Endothelial cell of umbilical vein (primary cell): ENCODE results near the gene TMC6. TPM values are rescaled to one million over a fixed set of nuclear protein-coding genes. Genes with fewer than 3 reads are reported as not detected.

Experiments used
- BruUV-seq: library from RNA; stranded (reverse); fragments of 400-500 nt; replicated peaks from 2 replicates; lab custom pipeline; 2021; lab: Mats Ljungman, UMichigan
- CTCF ChIA-PET: fragments of 300-600, 350-600 bp; sonication (Branson Sonifier 250); formaldehyde crosslinking; loops from one replicate; lab custom pipeline; 2021; ENCODE audit warnings: antibody characterized with exemption, inconsistent platforms; lab: Charles Lee
- POLR2A ChIA-PET: fragments of 300-600, 350-600 bp; sonication (Branson Sonifier 250); formaldehyde crosslinking; loops from one replicate; lab custom pipeline; 2021; ENCODE audit warnings: antibody characterized with exemption, inconsistent platforms; lab: Charles Lee
- DNase-seq: peaks from one replicate; pipeline ENCODE4 v3.0.0-alpha.2; 2011; ENCODE audit warnings: low read depth, low spot score
- FAIRE-seq: peaks from 2 replicates; lab custom pipeline; 2011; peaks lifted over from hg19 to GRCh38; lab: Jason Lieb, UNC
- H2AFZ ChIP-seq: 2 replicates; pipeline ENCODE4 v1.6.0; 2012; ENCODE audit warnings: low read depth, low read length, control low read depth, inconsistent platforms
- H3K27ac ChIP-seq: 2 replicates; pipeline ENCODE4 v1.5.1; 2011; ENCODE audit warnings: low read depth, mild to moderate bottlenecking, control low read depth, low read length, moderate library complexity; ENCODE audit not compliant: insufficient read depth
- H3K27me3 ChIP-seq, 2 experiments: 2 replicates each; pipeline versions ENCODE4 v1.6.0 to v1.6.1; 2011; ENCODE audit warnings: low read length in 2 of 2, mixed read lengths in 1 of 2; ENCODE audit not compliant: control insufficient read depth in 2 of 2, insufficient read depth in 2 of 2
- H3K36me3 ChIP-seq, 2 experiments: 2 replicates in 1 of 2; 3 replicates in 1 of 2; pipeline ENCODE4 v1.5.1; 2011; ENCODE audit warnings: low read length in 2 of 2, mild to moderate bottlenecking in 1 of 2, moderate library complexity in 1 of 2; ENCODE audit not compliant: control insufficient read depth in 2 of 2, insufficient read depth in 2 of 2; ENCODE audit errors: extremely low read depth in 1 of 2
- H3K4me1 ChIP-seq: 3 replicates; pipeline ENCODE4 v1.5.1; 2011; ENCODE audit warnings: mild to moderate bottlenecking, low read length; ENCODE audit not compliant: control insufficient read depth, insufficient read depth; ENCODE audit errors: extremely low read depth
- H3K4me2 ChIP-seq: 2 replicates; pipeline ENCODE4 v1.6.1; 2011; ENCODE audit warnings: low read length, control low read depth, mixed read lengths; ENCODE audit not compliant: insufficient read depth
- H3K4me3 ChIP-seq, 3 experiments: fragments of 200-600 bp in 1 of 3; sonication (generic), shearing (Covaris generic) in 1 of 3; replicated peaks in 1 of 3; 2 replicates each; pipeline ENCODE4 v1.5.1; 2011 to 2016; ENCODE audit warnings: control low read depth in 3 of 3, low read length in 3 of 3, mild to moderate bottlenecking in 2 of 3, inconsistent platforms in 1 of 3, low read depth in 1 of 3, moderate library complexity in 1 of 3; ENCODE audit not compliant: insufficient read depth in 1 of 3
- H3K79me2 ChIP-seq: 2 replicates; pipeline ENCODE4 v1.6.0; 2012; ENCODE audit warnings: low read length, inconsistent platforms; ENCODE audit not compliant: control insufficient read depth, insufficient read depth
- H3K9ac ChIP-seq: replicated peaks from 2 replicates; pipeline ENCODE3; 2011; ENCODE audit warnings: low read length, control low read depth; ENCODE audit not compliant: insufficient read depth; ENCODE audit errors: extremely low read depth
- H3K9me1 ChIP-seq: replicated peaks from 3 replicates; pipeline ENCODE4 v1.6.0; 2011; ENCODE audit warnings: mild to moderate bottlenecking, low read length; ENCODE audit not compliant: control insufficient read depth, insufficient read depth; ENCODE audit errors: extremely low read depth
- H3K9me3 ChIP-seq: replicated peaks from 2 replicates; pipeline ENCODE4 v1.5.1; 2012; ENCODE audit warnings: low read length, inconsistent platforms; ENCODE audit not compliant: control insufficient read depth, insufficient read depth
- H4K20me1 ChIP-seq: replicated peaks from 2 replicates; pipeline ENCODE3; 2011; ENCODE audit warnings: mild to moderate bottlenecking, low read length; ENCODE audit not compliant: control insufficient read depth, insufficient read depth; ENCODE audit errors: extremely low read depth
- CTCF ChIP-seq, 2 donors: IDR thresholded peaks; 1 replicate in 1 of 2; 2 replicates in 1 of 2; pipeline ENCODE4 v1.5.1; 2011; ENCODE audit warnings: low read length in 2 of 2, mild to moderate bottlenecking in 2 of 2, moderate library complexity in 2 of 2, control low read depth in 1 of 2, inconsistent platforms in 1 of 2, low read depth in 1 of 2; ENCODE audit not compliant: insufficient read depth in 1 of 2; ENCODE audit errors: extremely low read depth in 1 of 2
- EZH2 ChIP-seq: IDR thresholded peaks from 2 replicates; pipeline ENCODE4 v1.6.1; 2012; ENCODE audit warnings: borderline replicate concordance, low read depth, mild to moderate bottlenecking, moderate library complexity, low read length, inconsistent platforms; ENCODE audit not compliant: severe bottlenecking
- FOS ChIP-seq: IDR thresholded peaks from 2 replicates; pipeline ENCODE4 v1.6.1; 2011; ENCODE audit warnings: mild to moderate bottlenecking, low read length, moderate library complexity, borderline replicate concordance; ENCODE audit not compliant: insufficient read depth
- GATA2 ChIP-seq: IDR thresholded peaks from 2 replicates; pipeline ENCODE4 v1.7.0; 2011; ENCODE audit warnings: low read depth, mild to moderate bottlenecking, moderate library complexity, mixed read lengths, low read length; ENCODE audit not compliant: insufficient read length, insufficient read depth
- JUN ChIP-seq: IDR thresholded peaks from 2 replicates; pipeline ENCODE4 v1.6.1; 2011; ENCODE audit warnings: borderline replicate concordance, low read depth; ENCODE audit not compliant: insufficient read length, insufficient read depth
- MYC ChIP-seq: IDR thresholded peaks from one replicate; pipeline ENCODE4 v1.6.1; 2011; ENCODE audit warnings: mild to moderate bottlenecking, low read depth, low read length
- POLR2A ChIP-seq: IDR thresholded peaks from 2 replicates; pipeline ENCODE4 v1.6.1; 2012; ENCODE audit warnings: low read depth, mild to moderate bottlenecking, control low read depth, low read length
- POLR2AphosphoS5 ChIP-seq: IDR thresholded peaks from 2 replicates; pipeline ENCODE4 v1.6.1; 2012; ENCODE audit warnings: low read depth, mild to moderate bottlenecking, control low read depth, low read length, moderate library complexity; ENCODE audit not compliant: insufficient read depth
- dilution Hi-C: fragments of 300-500 bp; cut with MboI; formaldehyde crosslinking; loops from one replicate; pipeline ENCODE4 v1.15.0; 2019; ENCODE audit warnings: low sequenced_read_pairs; ENCODE audit not compliant: extremely low pct_ligation_motif_present
- intact Hi-C: fragments of 100-400 bp; cut with micrococcal nuclease; formaldehyde crosslinking; loops from one replicate; pipeline ENCODE4 v1.10.0; 2022
- polyA plus RNA-seq, 4 experiments: library from polyadenylated mRNA; depleted of rRNA in 3 of 4; stranded (reverse) in 3 of 4; unstranded in 1 of 4; fragments of >200 nt; gene quantifications; 2 replicates each; pipeline versions ENCODE4 v1.2.1 to v1.2.3, GENCODE V29; 2011 to 2012; ENCODE audit warnings: missing spikeins in 1 of 4
- total RNA-seq: library from RNA; stranded (reverse); gene quantifications from 2 replicates; pipeline ENCODE4 v1.2.3, GENCODE V29; 2021
- TF ChIP-seq, protein P1 (sequence below): IDR thresholded peaks from 2 replicates; pipeline ENCODE4 v1.6.1; 2011; ENCODE audit not compliant: insufficient read depth, insufficient read length

TMC6 gene
- total and polyA plus RNA-seq, 2 donors (not counting 3 experiments of a cell fraction or from before 2014, with no cell fraction given) = 23.2 to 72.4 TPM

GRCh38 chr17:78104540-78104941 lies 24.0 kb downstream of the TMC6 start:
- dilution Hi-C loops (no loop called here), intact Hi-C loops (no loop called here)
- H3K9ac ChIP-seq = no peak overlapping the region
- H3K79me2 ChIP-seq = no peaks in the 10 kb centered on the region
- DNase-seq (no peak), FAIRE-seq (no peak)
- no peaks in the 10 kb centered on the region for H4K20me1 ChIP-seq
- H3K36me3 ChIP-seq = peaks cover 0 to 14% of the 10 kb centered on the region in 2 experiments
- H3K9me1 ChIP-seq = no peaks in the 10 kb centered on the region
- H2AFZ ChIP-seq = no peak overlapping the region
- TF ChIP-seq POLR2A (no peak), POLR2AphosphoS5 (no peak), CTCF (IDR thresholded peaks at IDR 0.05; ENCODE audit: extremely low read depth in 1 of 2, insufficient read depth in 1 of 2, low read depth in 1 of 2, low read length in 2 of 2) (no peak), EZH2 (no peak), MYC (no peak), JUN (no peak), GATA2 (no peak), FOS (no peak)
- TF ChIP-seq, protein P1, sequence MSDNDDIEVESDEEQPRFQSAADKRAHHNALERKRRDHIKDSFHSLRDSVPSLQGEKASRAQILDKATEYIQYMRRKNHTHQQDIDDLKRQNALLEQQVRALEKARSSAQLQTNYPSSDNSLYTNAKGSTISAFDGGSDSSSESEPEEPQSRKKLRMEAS = no peak
- no peak overlapping the region for H3K4me2 ChIP-seq
- H3K27me3 ChIP-seq = no peaks in the 10 kb centered on the region
- CTCF ChIA-PET = interaction anchor here (0.8 to 1.0 kb wide), 2 partner anchors 13 to 20 kb away, joined by 3 to 5 read pairs; no protein-coding TSS in a partner anchor
- H3K27ac ChIP-seq = no peak overlapping the region
- no peaks in the 10 kb centered on the region for H3K4me1 ChIP-seq
- no peak overlapping the region for H3K4me3 ChIP-seq
- BruUV-seq = no TSS peak
- POLR2A ChIA-PET = no interaction called here
- H3K9me3 ChIP-seq = no peaks in the 10 kb centered on the region
